NCI-H345 treated with DMSO at 0.1 percent for 48 hours (cell line): Measurements from ENCODE around the gene UTP11.
A peak's percentile ranks its signal among the peaks of the same experiment; 100 is the strongest.

Experiments used
- DNase-seq: peaks from one replicate; lab custom pipeline; 2025; ENCODE audit not compliant: unreplicated experiment; lab: John Stamatoyannopoulos, UW

UTP11 gene

GRCh38 chr1:38045401-38046332, 33.1 kb downstream of the UTP11 start:
- no peak for DNase-seq

GRCh38 chr1:38046333-38046883, 33.9 kb downstream of the UTP11 start, which contains the start of gene POU3F1:
Gene POU3F1, minus strand, starts transcription at chr1:38046793. Its CDS starts 50 bp downstream, at chr1:38046743.
- no peak for DNase-seq

GRCh38 chr1:38046884-38047602, 34.5 kb downstream of the UTP11 start:
- peak; percentile 33 for DNase-seq

GRCh38 chr1:38047603-38048141, 35.1 kb downstream of the UTP11 start:
- DNase-seq, result no peak

- no peak for DNase-seq
These were observed 38.0 kb downstream of the UTP11 start for GRCh38 chr1:38050397-38051078.

GRCh38 chr1:38051079-38051543, 38.6 kb downstream of the UTP11 start:
- DNase-seq, result no peak

GRCh38 chr1:38052750-38053415, 40.3 kb downstream of the UTP11 start:
- DNase-seq, result no peak

- no peak for DNase-seq
These were observed 41.0 kb downstream of the UTP11 start for GRCh38 chr1:38053416-38054091.

GRCh38 chr1:38055398-38055797, 42.9 kb downstream of the UTP11 start:
- DNase-seq, result no peak

- DNase-seq, result no peak
These were observed 43.4 kb downstream of the UTP11 start for GRCh38 chr1:38055965-38056364.

- DNase-seq, result no peak
These were observed 47.2 kb downstream of the UTP11 start for GRCh38 chr1:38059635-38060250.

GRCh38 chr1:38060498-38060897, 48.0 kb downstream of the UTP11 start:
- no peak for DNase-seq

- no peak for DNase-seq
These were observed 48.8 kb downstream of the UTP11 start for GRCh38 chr1:38061290-38061689.

GRCh38 chr1:38061883-38062328, 49.4 kb downstream of the UTP11 start:
- DNase-seq, result no peak

GRCh38 chr1:38062361-38063288, 50.1 kb downstream of the UTP11 start:
- peak; percentile 98 for DNase-seq

- no peak for DNase-seq
These were observed 51.1 kb downstream of the UTP11 start for GRCh38 chr1:38063616-38064015.

GRCh38 chr1:38064197-38064903, 51.8 kb downstream of the UTP11 start:
- DNase-seq, result no peak
